ENCODE results near the gene AUTS2. TPM values are rescaled to one million over a fixed set of nuclear protein-coding genes. Genes with fewer than 3 reads are reported as not detected.

Gene AUTS2
- total and polyA plus RNA-seq, 2 experiments from 2014 or later: 32.0 to 91.0 TPM

- Histone ChIP-seq H3K4me1 (ENCODE audit: insufficient read depth) (no peaks in the 10 kb centered on the region; the same call in 1 of the 2 replicates), H4K20me1 (replicated peaks; ENCODE audit: insufficient read depth) (no peaks in the 10 kb centered on the region), H3K27ac (ENCODE audit: low read depth) (no peak overlapping the region), H3K27me3 (ENCODE audit: insufficient read depth) (no peaks in the 10 kb centered on the region), H3K79me2 (replicated peaks; ENCODE audit: insufficient read depth) (no peaks in the 10 kb centered on the region), H3F3A (replicated peaks; ENCODE audit: low read depth) (no peaks in the 10 kb centered on the region), H3K4me2 (no peak overlapping the region), H3K36me3 (ENCODE audit: insufficient read depth) (no peaks in the 10 kb centered on the region), H3K4me3 (no peak overlapping the region), H3K9me2 (ENCODE audit: insufficient read depth) (no peaks in the 10 kb centered on the region; the same call in 1 of the 2 replicates), H2AFZ (no peak overlapping the region)
- Mint-ChIP-seq H3K27me3 (ENCODE audit: insufficient read depth, low read depth, poor library complexity) (peaks cover 3% of the 10 kb centered on the region), H3K36me3 (ENCODE audit: low read depth) (no peaks in the 10 kb centered on the region), H3K27ac (no peak overlapping the region), H3K9me3 (no peaks in the 10 kb centered on the region), H3K4me3 (no peak overlapping the region), H3K4me1 (peaks cover 10% of the 10 kb centered on the region)
- TF ChIP-seq JUNB (IDR thresholded peaks at IDR 0.05; ENCODE audit: unreplicated experiment) (no peak), EZH2phosphoT487 (IDR thresholded peaks at IDR 0.05; ENCODE audit: unreplicated experiment) (no peak), ZNF114 (CRISPR knock-in tag; IDR thresholded peaks at IDR 0.05) (no peak), CTCF (conservative IDR thresholded peaks at IDR 0.05; ENCODE audit: low read depth in 2 of 2) (no peak), ZNF331 (CRISPR knock-in tag; IDR thresholded peaks at IDR 0.05; ENCODE audit: low read depth) (no peak), ZNF462 (CRISPR knock-in tag; IDR thresholded peaks at IDR 0.05) (no peak)
- DNase-seq (ENCODE audit: low spot score): no peak
- ATAC-seq: no peak
Observed at GRCh38 chr7:70460562-70460961, 862.3 kb downstream of the AUTS2 start.

Measured in GM23338 (cell line).